Nephron (organoid): ENCODE results near the gene FOXO1.

Experiments
- H3K27ac Mint-ChIP-seq, 3 experiments: 2 replicates each; pipeline ENCODE4 v1.8.0; 2020; ENCODE audit warnings: mixed read lengths in 3 of 3, mild to moderate bottlenecking in 2 of 3, moderate library complexity in 1 of 3
- H3K27me3 Mint-ChIP-seq: 2 replicates; pipeline ENCODE4 v1.8.0; 2021; ENCODE audit warnings: low read depth, mild to moderate bottlenecking, moderate library complexity, mixed read lengths
- H3K36me3 Mint-ChIP-seq: 2 replicates; pipeline ENCODE4 v1.8.0; 2020; ENCODE audit warnings: low read depth, mixed read lengths
- H3K4me1 Mint-ChIP-seq: 2 replicates; pipeline ENCODE4 v1.8.0; 2020; ENCODE audit warnings: mixed read lengths
- H3K4me3 Mint-ChIP-seq, 3 experiments: 2 replicates each; pipeline ENCODE4 v1.8.0; 2020; ENCODE audit warnings: mild to moderate bottlenecking in 3 of 3, mixed read lengths in 3 of 3, moderate library complexity in 2 of 3
- H3K9me3 Mint-ChIP-seq: 2 replicates; pipeline ENCODE4 v1.8.0; 2020; ENCODE audit warnings: mixed read lengths
- CTCF ChIP-seq, 3 experiments: fragments of 200-600 bp; sonication (generic); IDR thresholded peaks; one replicate each; pipeline ENCODE4 v1.5.0; 2021; ENCODE audit warnings: antibody characterized with exemption in 3 of 3; ENCODE audit not compliant: unreplicated experiment in 3 of 3

Gene FOXO1

GRCh38 chr13:40622246-40622645 lies 44.2 kb downstream of the FOXO1 start:
- Mint-ChIP-seq H3K9me3 (no peaks in the 10 kb centered on the region), H3K36me3 (no peaks in the 10 kb centered on the region), H3K27me3 (no peaks in the 10 kb centered on the region), H3K4me3 (no peak overlapping the region), H3K27ac (no peak overlapping the region), H3K4me1 (peaks cover 47% of the 10 kb centered on the region)
- TF ChIP-seq CTCF (IDR thresholded peaks at IDR 0.05; ENCODE audit: unreplicated experiment in 3 of 3), result no peak

GRCh38 chr13:40619479-40619814 lies 47.0 kb downstream of the FOXO1 start:
- no peak overlapping the region for H3K4me3 Mint-ChIP-seq
- no peak for TF ChIP-seq CTCF (IDR thresholded peaks at IDR 0.05; ENCODE audit: unreplicated experiment in 3 of 3)

GRCh38 chr13:40618581-40619478 lies 47.6 kb downstream of the FOXO1 start:
- H3K4me1 Mint-ChIP-seq, result peaks cover 67% of the 10 kb centered on the region
- H3K36me3 Mint-ChIP-seq, result no peaks in the 10 kb centered on the region
- no peaks in the 10 kb centered on the region for H3K27me3 Mint-ChIP-seq
- no peaks in the 10 kb centered on the region for H3K9me3 Mint-ChIP-seq
- H3K4me3 Mint-ChIP-seq, result no peak overlapping the region
- no peak overlapping the region for H3K27ac Mint-ChIP-seq
- no peak for TF ChIP-seq CTCF (IDR thresholded peaks at IDR 0.05; ENCODE audit: unreplicated experiment in 3 of 3)

More at GRCh38 chr13:40619479-40619814, 47.0 kb downstream of the FOXO1 start:
- Mint-ChIP-seq H3K4me1 (peaks cover 64% of the 10 kb centered on the region), H3K9me3 (no peaks in the 10 kb centered on the region), H3K36me3 (no peaks in the 10 kb centered on the region), H3K27ac (peak overlapping the region in 1 of 3 experiments; percentile 15), H3K27me3 (no peaks in the 10 kb centered on the region)

GRCh38 chr13:40617801-40618356 lies 48.6 kb downstream of the FOXO1 start:
- Mint-ChIP-seq H3K4me1 (peaks cover 71% of the 10 kb centered on the region), H3K4me3 (no peak overlapping the region), H3K9me3 (no peaks in the 10 kb centered on the region), H3K36me3 (no peaks in the 10 kb centered on the region), H3K27ac (no peak overlapping the region), H3K27me3 (no peaks in the 10 kb centered on the region)
- no peak for TF ChIP-seq CTCF (IDR thresholded peaks at IDR 0.05; ENCODE audit: unreplicated experiment in 3 of 3)

- H3K36me3 Mint-ChIP-seq, result no peaks in the 10 kb centered on the region
- peaks cover 76% of the 10 kb centered on the region for H3K4me1 Mint-ChIP-seq
- no peaks in the 10 kb centered on the region for H3K27me3 Mint-ChIP-seq
These were observed 50.8 kb downstream of the FOXO1 start for GRCh38 chr13:40615619-40616018.

More at GRCh38 chr13:40615619-40616018, 50.8 kb downstream of the FOXO1 start:
- H3K27ac Mint-ChIP-seq, result peak overlapping the region in 1 of 3 experiments; percentile 10
- H3K4me3 Mint-ChIP-seq, result no peak overlapping the region
- no peaks in the 10 kb centered on the region for H3K9me3 Mint-ChIP-seq
- TF ChIP-seq CTCF (IDR thresholded peaks at IDR 0.05; ENCODE audit: unreplicated experiment in 3 of 3), result no peak
